Stomach (tissue), 4 donors: Measurements from ENCODE around the gene DZIP1.

Experiments
- CTCF ChIP-seq, 7 experiments: fragments of 450-650 bp in 4 of 7; fragments of 200-600 bp in 3 of 7; sonication (generic) in 3 of 7; IDR thresholded peaks; one replicate each; pipeline ENCODE4 v1.5.1; 2016 to 2019; ENCODE audit warnings: antibody characterized with exemption in 7 of 7, control low read depth in 2 of 7, mild to moderate bottlenecking in 1 of 7
- EP300 ChIP-seq: sonication (generic); formaldehyde crosslinking; IDR thresholded peaks from one replicate; pipeline ENCODE4 v1.6.1; 2017; ENCODE audit warnings: antibody characterized with exemption
- POLR2A ChIP-seq, 4 donors: fragments of 450-650 bp; IDR thresholded peaks; one replicate each; pipeline ENCODE4 v1.6.1; 2016; ENCODE audit warnings: antibody characterized with exemption in 4 of 4, control low read depth in 2 of 4, mild to moderate bottlenecking in 1 of 4, moderate library complexity in 1 of 4
- POLR2AphosphoS5 ChIP-seq, 3 donors: sonication (generic); formaldehyde crosslinking; IDR thresholded peaks; one replicate each; pipeline ENCODE4 v1.6.1; 2016; ENCODE audit warnings: antibody characterized with exemption in 3 of 3

- TF ChIP-seq POLR2A (IDR thresholded peaks at IDR 0.05): no peak
- TF ChIP-seq CTCF (IDR thresholded peaks at IDR 0.05): no peak
- TF ChIP-seq EP300: no peak
- no peak for TF ChIP-seq POLR2AphosphoS5 (IDR thresholded peaks at IDR 0.05)
Observed at GRCh38 chr13:95601906-95602305, 42.6 kb downstream of the DZIP1 start.
